DMS114 treated with DMSO at 0.1 percent for 48 hours (cell line): Measurements from ENCODE around the gene SPI1.
A peak's percentile ranks its signal among the peaks of the same experiment; 100 is the strongest.

Experiments
- DNase-seq: peaks from one replicate; lab custom pipeline; 2025; ENCODE audit not compliant: unreplicated experiment; lab: John Stamatoyannopoulos, UW

The SPI1 gene

DNA sequence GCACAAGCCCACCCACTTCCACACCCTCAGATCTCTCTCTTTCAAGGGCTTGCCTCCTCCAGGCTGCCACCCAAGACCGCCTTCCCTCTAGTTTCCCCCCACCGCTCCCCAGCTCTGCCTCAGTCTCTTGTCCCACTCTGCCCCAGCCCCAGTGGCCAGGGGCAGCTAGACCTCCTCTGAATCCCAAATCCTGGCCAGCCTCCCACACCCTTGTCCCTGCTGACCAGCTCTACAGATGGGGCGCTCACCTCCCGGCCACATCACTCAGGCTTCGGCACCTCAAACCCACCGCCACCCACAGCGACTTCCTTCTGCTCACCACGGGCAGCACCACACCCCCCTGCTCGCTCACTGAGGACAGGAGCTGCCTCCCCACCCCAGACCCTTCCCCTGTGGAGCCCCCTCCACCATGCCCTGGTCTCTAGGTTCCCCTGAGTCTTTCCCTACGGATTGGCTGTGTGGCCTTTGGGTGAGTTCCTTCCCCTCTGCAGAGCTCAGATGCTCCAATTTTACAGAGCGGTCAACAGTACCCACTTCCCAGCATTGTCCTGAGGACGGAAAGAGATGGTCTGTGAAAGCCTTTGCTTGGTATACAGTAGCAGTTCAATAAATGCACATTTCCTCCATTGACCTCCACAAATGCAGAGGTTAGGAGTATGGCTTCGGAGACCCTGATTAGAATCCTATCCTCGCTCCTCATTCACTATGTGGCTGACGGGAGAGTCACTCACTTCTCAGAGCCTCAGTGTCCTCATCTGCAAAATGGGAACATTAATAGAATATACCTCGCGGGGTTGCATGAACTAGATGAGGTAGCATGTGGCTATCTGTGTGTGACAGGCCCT, 11.5 kb upstream of the SPI1 start:
- DNase-seq, result no peak

DNA sequence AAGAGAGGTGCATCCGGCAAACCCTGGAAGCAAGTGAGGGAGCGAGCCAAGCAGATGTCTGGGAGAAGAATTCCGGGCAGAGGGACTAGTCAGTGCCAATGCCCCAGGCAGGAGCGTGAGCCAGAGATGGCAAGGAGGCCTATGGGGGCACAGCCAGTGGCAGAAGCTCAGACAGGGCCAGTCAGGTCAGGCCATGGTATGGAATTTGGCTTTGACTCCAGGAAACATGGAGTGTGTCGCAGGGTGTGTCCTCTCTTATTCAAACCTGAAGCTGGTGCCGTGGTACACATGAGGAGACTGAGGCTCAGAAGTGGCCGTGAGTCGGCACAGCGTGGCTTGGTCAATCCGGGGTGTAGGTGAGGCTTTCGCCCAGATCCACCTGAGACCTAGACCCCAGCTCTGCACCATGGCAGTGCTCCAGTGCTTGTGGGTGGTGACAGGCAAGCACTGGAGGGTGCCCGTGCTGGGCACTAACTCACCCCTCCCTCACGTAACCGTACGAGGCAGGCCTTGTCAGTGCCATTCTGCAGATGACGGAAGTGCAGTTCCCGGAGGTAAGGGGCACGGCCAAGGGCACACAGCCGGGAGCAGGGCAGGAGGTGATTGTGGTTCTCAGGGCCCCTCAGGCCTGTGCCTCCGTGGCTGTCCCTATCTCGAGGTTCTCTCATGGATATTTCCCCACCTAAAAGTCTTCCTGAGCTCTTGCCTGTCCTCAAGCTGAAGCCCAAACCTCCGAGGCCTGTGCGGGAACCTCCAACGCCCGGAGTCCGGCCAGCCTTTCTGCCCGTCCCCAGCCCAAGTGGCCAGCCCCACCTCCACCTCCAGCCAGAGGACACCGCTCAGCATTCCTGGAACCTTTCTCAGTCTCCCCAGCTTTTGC, 10.6 kb upstream of the SPI1 start:
- no peak for DNase-seq

DNA sequence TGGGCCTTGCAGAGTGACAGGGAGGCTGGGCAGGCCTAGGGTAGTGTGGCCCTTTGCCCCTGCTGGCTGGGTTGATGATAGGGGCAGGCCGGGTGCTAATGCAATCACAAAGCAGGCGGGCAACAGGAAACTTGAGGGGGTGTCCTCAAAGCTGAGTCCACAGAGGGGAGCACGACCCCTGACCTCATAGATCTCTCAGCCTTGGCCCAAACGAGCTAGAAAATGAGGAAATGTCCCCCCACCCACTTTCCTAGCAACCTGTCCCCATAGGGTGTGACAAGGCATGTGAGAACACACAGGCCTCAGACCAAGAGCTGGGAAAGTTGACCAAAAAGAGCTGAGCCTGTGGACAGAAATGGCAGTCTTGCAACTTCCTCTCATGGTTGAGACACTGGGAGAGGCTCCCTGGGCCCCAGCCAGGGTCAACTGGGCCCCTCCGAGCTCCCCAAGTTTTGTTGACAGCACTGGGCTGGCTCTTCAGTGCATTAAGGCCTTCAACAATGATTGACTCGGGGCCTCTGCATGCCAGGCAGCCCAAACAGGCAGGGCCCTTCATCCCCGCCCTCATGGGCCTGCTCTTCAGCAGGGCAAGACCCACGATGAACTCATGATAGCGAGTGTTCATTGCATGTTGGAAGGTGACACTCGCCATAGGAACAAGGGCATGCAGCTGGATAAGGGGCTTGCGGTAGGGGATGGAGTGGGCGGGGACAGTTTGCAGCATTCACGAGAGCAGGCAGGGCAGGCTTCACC, 9.8 kb upstream of the SPI1 start:
- no peak for DNase-seq

DNA sequence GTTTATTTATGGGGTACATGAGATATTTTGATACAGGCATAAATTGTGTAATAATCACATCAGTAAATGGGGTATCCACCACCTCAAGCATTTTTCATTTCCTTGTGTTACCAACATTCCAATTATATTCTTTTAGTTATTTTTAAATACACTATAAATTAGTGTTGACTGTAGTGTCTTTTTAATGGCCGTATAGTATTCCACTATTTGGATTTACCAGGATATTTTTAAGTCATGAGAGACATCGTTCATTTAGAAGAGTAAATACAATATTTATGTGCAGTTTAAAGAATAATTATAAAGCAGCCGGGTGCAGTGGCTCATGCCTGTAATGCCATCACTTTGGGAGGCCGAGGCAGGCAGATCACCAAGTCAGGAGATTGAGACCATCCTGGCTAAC, 6.2 kb upstream of the SPI1 start:
- no peak for DNase-seq

DNA sequence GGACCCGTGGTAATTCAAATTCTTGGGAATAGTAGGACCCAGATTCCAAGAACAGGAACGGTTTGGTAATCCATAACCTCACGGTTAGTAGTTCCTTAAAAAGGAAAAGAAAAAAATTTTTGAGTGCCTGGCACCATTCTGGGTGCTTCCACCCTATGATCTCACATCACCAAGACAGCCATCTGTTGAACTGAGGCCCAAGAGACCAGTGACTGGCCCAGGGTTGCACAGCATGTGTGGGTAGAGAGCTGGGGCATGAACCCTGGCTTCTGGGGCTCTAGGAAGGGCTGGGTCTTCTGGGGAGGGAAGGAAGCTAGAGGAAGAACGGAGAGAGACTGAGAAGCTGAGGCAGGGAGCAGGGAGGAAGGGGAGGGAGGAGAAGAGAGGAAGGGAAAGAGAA, 4.7 kb upstream of the SPI1 start:
- DNase-seq, result no peak

DNA sequence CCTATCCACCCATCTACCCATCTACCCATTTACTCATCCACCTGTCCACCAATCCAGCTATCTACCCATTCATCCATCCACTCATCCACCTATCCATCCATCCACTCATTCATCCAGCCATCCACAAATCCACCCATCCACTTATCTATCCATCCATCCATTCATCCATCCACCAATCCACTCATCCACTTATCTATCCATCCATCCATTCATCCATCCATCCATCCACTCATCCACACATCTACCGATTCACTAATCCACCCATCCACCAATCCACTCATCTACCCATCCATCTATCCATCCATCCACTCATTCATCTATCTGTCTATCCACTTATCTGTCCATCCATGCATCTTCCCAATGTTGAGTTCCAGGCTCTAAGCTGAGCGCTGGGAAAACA, 1.7 kb upstream of the SPI1 start:
- DNase-seq, result no peak

DNA sequence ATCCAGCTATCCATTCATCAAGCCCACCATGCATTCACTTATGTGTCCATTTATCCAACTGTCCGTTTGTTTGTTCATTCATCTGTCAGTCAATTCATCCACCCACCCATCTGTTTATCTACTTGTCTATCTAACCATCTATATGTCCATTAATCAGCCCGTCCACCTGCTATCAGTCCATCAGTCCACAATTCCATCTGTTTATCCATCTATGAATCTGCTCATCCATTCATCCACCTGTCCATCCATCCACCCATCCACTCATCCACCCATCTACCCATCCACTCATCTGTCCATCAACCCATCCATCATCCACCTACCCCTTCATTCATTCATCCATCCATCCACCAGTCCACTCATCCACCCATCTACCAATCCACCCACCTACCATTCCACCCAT, 970 bp upstream of the SPI1 start:
- DNase-seq, result no peak

DNA sequence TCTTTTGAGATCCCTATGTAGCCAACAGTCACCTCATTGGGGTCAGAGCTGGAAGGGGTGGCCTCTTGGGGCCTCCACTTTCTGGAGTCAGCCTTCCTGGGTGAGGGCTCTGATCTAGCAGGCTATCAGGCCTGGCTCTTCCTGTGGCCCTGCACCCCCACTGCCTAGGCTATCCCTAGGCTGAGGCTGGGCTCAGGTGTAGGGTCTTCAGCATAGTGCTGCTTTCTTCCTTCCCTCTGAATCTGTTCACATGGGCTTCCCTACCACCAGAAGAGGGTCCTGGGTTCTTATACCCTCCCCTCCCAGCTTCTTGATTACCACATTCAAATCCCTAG, 456 bp upstream of the SPI1 start:
- DNase-seq, result no peak

DNA sequence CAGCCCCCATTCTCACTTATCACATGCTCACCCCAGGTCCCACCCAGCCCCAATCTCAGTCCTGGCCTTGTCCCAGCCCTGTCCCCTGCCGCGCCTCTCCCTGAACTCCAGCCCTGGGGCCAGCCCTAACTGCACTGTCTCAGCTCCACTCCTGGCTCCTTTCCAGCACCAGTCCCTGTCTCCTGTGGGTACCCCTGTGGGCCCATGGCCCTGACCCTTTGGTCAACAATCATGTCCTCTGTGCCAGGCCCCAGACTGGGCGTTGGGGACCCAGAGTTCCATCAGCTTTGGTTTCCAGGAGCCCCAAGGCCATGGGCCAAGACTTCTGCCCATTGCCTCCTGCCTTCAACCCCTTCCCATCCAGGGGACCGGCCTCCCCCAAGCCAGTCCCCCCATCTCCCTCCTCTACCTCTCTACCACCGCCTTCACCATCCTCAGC, 757 bp downstream of the SPI1 start:
- DNase-seq, result no peak

DNA sequence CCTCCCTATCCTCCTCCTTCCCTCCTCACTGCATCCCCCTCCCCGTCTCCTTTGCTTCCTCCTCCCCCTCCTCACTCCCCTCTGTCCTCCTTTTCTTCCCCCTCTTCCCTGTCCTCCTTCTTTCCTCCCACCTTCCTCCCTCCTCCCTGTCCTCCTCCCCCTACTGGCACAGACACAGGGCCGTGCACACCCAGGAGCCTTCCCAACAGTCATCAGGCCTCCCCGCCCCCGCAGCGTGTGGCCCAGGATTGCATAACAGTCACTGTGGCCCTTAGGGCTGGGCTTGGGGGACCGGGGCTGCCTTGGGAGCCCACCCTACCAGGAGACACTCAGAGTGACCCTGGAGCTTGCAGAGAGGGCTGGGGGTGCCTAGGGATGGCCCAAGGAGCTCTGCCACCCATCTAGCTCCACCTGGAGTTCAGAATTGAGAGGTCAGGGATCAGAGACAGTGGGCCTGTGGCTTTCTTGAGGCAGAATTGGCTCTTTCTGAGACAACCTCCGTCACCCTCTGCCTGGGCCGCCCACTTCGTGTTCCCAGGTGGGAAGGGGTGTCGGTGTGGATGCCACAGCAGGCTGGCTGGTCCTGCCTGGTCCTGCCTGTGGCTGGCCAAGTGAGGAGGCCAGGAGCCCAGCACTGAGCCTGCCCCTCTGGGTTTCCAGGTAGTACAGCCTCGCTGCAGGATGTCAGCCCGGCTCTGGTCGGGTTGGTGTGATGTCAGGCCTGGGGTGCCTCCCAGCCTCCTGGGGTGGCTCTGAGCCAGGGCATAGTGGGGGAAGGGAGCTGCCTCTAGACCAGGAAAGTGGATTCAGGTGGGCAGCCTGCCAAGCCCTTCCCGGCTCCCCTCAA, 1.6 kb downstream of the SPI1 start:
- DNase-seq, result no peak

DNA sequence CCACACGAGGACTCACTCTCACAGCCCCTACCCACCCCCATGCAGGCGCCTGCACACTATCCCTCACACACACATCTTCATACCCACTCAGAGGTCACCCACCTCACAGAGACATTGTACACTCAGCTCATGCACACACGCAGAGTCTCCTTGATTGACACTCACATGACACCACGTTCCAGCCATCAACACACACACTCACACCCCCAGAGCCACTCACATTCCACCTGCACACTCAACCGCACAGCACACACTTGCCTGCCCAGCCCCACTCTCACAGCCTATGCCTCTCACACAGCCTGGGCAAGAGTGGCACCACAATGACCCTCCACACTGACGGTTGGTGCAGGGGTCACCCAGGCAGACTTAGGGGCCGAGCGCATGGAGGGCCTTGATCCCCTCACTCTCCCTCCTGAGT, 2.2 kb downstream of the SPI1 start:
- DNase-seq, result no peak

DNA sequence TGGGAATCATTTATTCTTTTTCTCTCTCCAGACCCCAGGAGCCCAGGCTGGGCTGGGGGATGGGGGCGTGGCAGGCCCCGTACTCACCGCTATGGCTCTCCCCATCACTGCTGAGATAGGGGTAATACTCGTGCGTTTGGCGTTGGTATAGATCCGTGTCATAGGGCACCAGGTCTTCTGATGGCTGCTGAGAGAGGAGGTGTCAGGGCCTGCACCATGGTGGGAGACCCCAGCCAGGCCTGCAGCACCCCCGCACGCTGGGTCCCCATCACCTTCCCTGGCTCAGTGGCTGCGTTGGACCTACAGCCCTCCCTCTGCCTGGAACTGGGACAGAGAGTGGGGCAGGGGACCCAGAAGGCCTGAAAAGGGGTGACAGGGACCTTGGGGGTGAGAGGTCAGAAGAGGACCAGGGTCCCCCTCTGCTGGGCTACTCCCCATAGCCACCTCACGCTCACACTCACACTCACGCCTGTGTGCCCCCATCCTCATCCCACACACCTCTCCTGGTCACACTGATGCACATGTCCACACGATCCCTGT, 2.7 kb downstream of the SPI1 start:
- no peak for DNase-seq

DNA sequence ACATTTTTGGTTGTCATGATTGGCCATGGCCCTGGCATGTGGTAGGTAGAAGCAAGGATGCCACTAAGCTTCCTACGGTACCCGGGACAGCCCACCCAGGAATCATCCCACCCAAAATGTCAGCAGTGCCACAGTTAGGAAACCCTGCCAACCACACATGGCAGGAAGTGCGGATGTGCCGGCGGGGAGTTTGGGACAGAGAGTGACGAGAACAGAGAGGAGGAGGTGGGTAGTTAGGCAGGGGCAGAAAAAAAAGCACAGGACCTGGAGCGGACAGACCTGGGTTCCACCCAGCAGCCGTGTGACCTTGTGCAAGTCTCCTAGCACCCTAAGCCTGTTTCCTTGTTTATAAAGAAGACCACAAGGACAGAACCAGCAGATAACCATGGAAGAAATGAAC, 3.3 kb downstream of the SPI1 start:
- no peak for DNase-seq

DNA sequence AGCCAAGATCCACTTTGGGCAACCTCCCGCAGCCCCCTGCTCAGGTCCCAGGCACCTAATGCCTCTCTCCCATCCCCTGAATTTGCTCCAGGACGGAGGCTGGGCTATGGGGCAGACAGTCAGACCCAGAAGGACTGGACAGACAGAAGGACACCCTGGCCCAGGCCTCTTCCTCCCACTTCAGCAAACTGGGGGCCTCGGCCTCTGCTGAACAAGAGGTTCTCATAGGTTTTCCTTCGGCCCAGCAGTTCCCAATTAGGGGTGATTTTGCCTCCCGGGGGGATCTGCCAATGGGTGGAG, 3.7 kb downstream of the SPI1 start:
- DNase-seq, result no peak

DNA sequence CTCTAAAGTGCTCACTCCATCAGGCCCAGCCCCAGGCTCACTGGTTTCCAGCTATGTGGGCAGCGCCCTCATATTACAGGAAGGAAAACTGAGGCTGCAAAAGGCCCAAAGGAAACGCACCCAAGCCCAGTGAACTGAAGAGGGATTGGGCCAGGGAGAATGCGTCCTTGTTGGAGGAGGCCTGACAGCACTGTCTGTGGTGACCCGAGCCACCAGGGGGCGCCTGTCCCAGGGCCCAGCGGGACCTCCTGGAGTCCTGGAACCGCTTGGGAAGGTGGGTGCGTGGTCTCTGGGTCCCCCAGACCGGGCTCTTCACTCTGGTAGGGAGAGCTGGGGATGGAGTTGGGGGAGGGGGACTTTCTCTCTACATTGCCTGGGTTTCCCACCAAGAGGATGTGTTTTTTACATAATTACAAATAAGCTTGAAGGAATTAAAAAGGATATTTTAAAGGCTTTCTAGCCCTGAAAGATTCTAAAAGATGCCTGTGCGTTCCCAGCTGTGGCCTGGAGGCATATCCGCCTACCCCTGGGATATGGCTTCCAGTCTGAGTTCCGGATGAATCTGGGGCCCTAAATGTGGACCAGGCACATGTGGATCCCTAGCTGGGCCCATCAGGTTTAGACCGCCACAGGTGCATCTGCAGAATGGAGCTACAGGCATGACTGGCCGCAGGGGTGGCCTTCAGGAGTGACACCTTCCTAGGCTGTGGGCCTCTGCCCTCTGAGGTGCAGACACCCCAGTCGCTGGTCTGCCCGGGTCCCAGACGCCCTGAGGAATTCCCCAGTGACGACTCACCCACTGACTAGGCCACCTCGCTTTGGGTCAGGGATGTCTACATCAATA, 4.2 kb downstream of the SPI1 start:
- peak; percentile 35 for DNase-seq

DNA sequence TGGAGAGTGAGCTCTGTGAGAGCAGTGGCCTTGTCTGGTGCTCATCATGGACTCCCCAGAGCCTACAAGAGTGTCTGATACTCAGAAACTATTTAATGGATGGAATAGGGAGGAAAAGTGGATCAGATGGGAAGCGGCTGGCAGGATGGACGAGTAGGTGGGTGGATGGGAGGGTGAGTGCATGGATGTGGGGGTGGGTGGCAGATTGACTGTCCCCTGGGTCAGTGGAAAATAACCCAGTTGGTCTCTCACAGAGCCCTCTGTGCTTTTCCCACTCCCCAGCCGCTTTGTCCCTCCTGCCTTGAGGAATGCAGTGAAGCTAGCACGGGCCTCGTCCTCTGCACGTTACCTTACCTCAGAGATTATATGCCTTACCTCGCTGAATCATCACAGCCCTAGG, 5.9 kb downstream of the SPI1 start:
- DNase-seq, result no peak

DNA sequence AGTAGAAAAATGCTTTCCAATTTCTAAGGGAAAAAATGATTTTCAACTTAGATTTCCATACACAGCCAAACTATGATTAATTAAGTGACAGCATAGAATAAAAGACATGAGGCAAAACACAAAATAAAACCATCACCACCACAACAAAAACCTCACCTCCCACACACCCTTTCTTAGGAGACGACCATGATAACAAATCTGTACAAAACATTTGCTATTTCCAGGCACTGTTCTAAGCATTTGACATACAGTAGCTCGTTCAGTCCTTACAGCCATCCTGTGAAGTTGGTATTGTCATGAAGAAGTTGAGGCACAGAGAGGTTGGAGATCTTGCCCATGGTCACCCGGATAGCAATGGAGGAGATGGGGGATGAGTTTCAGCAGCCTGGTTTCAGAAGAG, 8.7 kb downstream of the SPI1 start:
- DNase-seq, result no peak

DNA sequence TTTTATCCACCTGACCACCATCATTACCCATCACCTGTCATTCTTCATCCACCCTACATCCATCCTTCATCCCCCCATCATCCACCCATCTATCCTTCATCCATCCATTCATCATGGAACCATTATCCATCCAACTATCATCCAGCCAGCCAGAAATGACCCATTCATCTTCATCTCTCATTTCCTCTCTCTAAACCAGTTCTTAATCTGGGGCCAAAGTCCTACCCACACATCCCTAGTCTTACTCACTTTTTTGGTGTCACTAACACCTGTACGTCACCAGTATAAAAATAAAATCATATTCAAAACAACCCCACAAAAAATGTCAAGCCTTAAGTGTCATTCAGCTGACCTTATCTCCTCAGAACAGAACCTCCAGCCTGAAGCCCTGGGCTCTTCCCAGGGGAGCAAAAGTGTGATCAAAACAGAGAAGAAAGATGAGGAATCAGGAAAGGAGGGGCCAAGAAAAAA, 12.3 kb downstream of the SPI1 start:
- no peak for DNase-seq

DNA sequence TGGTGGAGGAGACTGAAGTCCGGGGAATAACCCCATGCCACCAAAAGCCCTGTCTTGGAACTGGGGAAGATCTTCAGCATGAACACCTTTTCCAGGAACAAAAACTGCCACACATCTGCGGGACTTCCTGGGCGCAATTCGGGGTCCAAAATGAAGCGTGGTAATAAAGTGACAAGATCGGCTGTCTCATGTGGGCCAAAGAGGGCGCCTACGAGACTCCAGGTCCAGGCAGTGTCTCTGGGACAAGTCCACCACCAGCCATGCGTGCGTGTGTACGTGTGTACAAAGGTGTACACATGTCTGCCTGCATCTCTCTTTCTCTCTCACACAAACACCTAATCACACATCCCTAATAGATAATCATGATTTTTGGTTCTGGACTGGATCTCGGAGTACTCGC, 16.9 kb downstream of the SPI1 start:
- DNase-seq, result no peak

DNA sequence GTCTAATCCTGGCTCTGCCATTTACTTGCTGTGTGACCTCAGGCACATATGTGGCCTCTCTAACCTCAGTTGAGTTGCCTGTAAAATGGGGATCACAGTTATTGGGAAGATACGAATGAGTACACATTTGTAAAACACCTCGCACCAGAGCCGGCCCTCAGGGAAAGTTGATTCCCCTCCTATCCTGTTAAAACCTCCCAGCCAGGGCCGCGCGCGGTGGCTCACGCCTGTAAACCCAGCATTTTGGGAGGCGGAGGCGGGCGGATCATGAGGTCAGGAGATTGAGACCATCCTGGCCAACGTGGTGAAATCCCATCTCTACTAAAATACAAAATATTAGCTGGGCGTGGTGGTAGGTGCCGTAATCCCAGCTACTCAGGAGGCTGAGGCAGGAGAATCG, 18.0 kb downstream of the SPI1 start:
- DNase-seq, result no peak
